ENCODE results near the gene C7orf25. TPM values are rescaled to one million over a fixed set of nuclear protein-coding genes. Genes with fewer than 3 reads are reported as not detected.

Gene C7orf25
- total RNA-seq, 6 experiments from 2014 or later, result 4.3 to 8.3 (median 6.8) TPM

- Mint-ChIP-seq H3K27ac (no peak overlapping the region), H3K9me3 (no peaks in the 10 kb centered on the region), H3K27me3 (ENCODE audit: insufficient read depth) (0 out of 2 replicates have a peak, but pooled peaks cover 3% of the 10 kb centered on the region), H3K36me3 (ENCODE audit: low read depth) (no peaks in the 10 kb centered on the region), H3K4me3 (no peak overlapping the region), H3K4me1 (ENCODE audit: low read depth) (no peaks in the 10 kb centered on the region)
- DNase-seq, result no peak
- TF ChIP-seq, protein P1, sequence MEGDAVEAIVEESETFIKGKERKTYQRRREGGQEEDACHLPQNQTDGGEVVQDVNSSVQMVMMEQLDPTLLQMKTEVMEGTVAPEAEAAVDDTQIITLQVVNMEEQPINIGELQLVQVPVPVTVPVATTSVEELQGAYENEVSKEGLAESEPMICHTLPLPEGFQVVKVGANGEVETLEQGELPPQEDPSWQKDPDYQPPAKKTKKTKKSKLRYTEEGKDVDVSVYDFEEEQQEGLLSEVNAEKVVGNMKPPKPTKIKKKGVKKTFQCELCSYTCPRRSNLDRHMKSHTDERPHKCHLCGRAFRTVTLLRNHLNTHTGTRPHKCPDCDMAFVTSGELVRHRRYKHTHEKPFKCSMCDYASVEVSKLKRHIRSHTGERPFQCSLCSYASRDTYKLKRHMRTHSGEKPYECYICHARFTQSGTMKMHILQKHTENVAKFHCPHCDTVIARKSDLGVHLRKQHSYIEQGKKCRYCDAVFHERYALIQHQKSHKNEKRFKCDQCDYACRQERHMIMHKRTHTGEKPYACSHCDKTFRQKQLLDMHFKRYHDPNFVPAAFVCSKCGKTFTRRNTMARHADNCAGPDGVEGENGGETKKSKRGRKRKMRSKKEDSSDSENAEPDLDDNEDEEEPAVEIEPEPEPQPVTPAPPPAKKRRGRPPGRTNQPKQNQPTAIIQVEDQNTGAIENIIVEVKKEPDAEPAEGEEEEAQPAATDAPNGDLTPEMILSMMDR (IDR thresholded peaks at IDR 0.05), result no peak
These were observed 42.1 kb upstream of the C7orf25 start for GRCh38 chr7:42953994-42954393.

- Mint-ChIP-seq H3K36me3 (ENCODE audit: low read depth) (no peaks in the 10 kb centered on the region), H3K4me3 (no peak overlapping the region), H3K9me3 (no peaks in the 10 kb centered on the region), H3K4me1 (ENCODE audit: low read depth) (0 out of 2 replicates have a peak, but pooled peaks cover 8% of the 10 kb centered on the region), H3K27ac (no peak overlapping the region), H3K27me3 (ENCODE audit: insufficient read depth) (0 out of 2 replicates have a peak, but pooled peaks cover 3% of the 10 kb centered on the region)
- DNase-seq, result no peak
- TF ChIP-seq, protein P1 (IDR thresholded peaks at IDR 0.05), result no peak
These were observed 40.5 kb upstream of the C7orf25 start for GRCh38 chr7:42952328-42952727.

DNA sequence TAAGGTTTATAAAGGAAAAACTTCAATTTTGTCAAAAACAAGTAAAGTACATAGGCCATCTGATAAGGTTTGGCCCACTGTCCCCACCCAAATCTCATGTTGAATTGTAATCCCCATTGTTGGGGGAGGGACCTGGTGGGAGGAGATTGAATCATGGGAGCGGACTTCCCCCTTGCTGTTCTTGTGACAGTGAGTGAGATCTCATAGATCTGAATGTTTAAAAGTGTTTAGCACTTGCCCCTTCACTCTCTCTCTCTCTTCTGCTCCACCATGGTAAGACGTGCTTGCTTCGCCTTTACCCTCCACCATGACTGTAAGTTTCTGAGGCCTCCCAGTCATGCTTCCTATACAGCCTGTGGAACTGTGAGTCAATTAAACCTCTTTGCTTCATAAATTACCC lies 38.5 kb upstream of the C7orf25 start:
- H3K4me1 Mint-ChIP-seq (ENCODE audit: low read depth), result peaks cover 20% of the 10 kb centered on the region
- no peaks in the 10 kb centered on the region for H3K27me3 Mint-ChIP-seq (ENCODE audit: insufficient read depth)
- TF ChIP-seq, protein P1 (IDR thresholded peaks at IDR 0.05), result no peak
- DNase-seq, result no peak
- H3K27ac Mint-ChIP-seq, result no peak overlapping the region
- H3K36me3 Mint-ChIP-seq (ENCODE audit: low read depth), result no peaks in the 10 kb centered on the region
- no peaks in the 10 kb centered on the region for H3K9me3 Mint-ChIP-seq
- no peak overlapping the region for H3K4me3 Mint-ChIP-seq

- DNase-seq, result no peak
- peaks cover 24% of the 10 kb centered on the region for H3K4me1 Mint-ChIP-seq (ENCODE audit: low read depth)
- H3K4me3 Mint-ChIP-seq, result no peak overlapping the region
- no peaks in the 10 kb centered on the region for H3K27me3 Mint-ChIP-seq (ENCODE audit: insufficient read depth)
- H3K27ac Mint-ChIP-seq, result no peak overlapping the region
- TF ChIP-seq, protein P1 (IDR thresholded peaks at IDR 0.05), result no peak
- H3K9me3 Mint-ChIP-seq, result no peaks in the 10 kb centered on the region
- no peaks in the 10 kb centered on the region for H3K36me3 Mint-ChIP-seq (ENCODE audit: low read depth)
These were observed 35.7 kb upstream of the C7orf25 start for GRCh38 chr7:42947521-42947920.

- H3K4me1 Mint-ChIP-seq (ENCODE audit: low read depth), result peaks cover 33% of the 10 kb centered on the region
- H3K4me3 Mint-ChIP-seq, result no peak overlapping the region
- H3K27ac Mint-ChIP-seq, result no peak overlapping the region
- no peaks in the 10 kb centered on the region for H3K27me3 Mint-ChIP-seq (ENCODE audit: insufficient read depth)
- no peaks in the 10 kb centered on the region for H3K9me3 Mint-ChIP-seq
- no peak for DNase-seq
- TF ChIP-seq, protein P1 (IDR thresholded peaks at IDR 0.05), result no peak
- no peaks in the 10 kb centered on the region for H3K36me3 Mint-ChIP-seq (ENCODE audit: low read depth)
These were observed 34.7 kb upstream of the C7orf25 start for GRCh38 chr7:42946627-42946950.
